ENCODE measurements around the gene BANF2. TPM values are rescaled to one million over a fixed set of nuclear protein-coding genes. Genes with fewer than 3 reads are reported as not detected.
"Not testable (repeated sequence)": the region's sequence is repeated elsewhere in the genome, so short reads cannot be mapped to it uniquely, and the experiment has no call there.

Gene BANF2
- total RNA-seq, 4 donors from 2014 or later, result not detected

DNA sequence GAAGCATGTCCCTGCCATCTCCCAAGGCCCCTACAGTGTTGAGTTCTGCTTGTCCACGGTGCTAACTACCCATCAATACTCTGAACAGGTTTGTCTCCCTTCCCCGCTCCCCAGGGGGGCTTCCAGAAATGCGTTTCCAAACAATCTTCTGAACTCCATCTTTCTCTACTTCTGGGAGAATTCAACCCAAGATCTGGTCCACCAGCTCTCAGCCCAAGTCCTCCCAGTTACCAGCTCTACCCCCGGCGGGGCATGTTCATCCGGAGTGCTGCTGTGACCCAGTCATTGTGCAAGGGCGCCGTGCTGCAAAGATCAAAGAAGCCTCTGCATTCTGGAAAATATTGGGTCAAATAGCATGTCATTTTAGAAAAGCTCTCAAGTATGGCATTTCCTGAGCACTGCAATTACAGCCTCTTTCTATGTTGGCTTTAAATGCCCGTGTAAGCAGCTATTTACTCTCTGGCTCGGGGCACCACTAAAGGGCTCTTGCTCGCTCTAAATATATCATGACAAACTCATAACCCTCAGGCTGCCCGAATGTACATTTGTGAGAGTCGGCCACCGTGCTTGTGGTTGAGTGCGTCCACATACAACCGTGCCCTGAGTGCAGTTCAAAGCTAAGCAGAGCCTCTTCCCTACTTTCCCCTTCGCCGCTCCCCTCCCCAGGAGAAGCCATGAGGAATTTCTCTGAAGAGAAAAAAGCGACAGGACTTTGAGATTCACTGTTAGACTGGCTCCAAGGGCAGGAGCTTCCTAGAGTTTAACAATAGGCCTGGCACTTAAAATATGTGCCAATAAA, 71.6 kb downstream of the BANF2 start:
- Histone ChIP-seq H3K9me3 (no peaks in the 10 kb centered on the region), H3K27me3 (no peaks in the 10 kb centered on the region), H3K36me3 (no peaks in the 10 kb centered on the region), H3K27ac (replicated peaks in 1 of 4) (no peak overlapping the region), H3K4me3 (no peak overlapping the region), H3K4me1 (no peaks in the 10 kb centered on the region)
- WGBS, result 77% methylated on average over 19 of the region's 19 CpGs
- no peak for TF ChIP-seq POLR2AphosphoS5 (IDR thresholded peaks at IDR 0.05)
- intact Hi-C loops (cut with DNase I), result no loop called here
- no peak for DNase-seq (ENCODE audit: extremely low spot score)

DNA sequence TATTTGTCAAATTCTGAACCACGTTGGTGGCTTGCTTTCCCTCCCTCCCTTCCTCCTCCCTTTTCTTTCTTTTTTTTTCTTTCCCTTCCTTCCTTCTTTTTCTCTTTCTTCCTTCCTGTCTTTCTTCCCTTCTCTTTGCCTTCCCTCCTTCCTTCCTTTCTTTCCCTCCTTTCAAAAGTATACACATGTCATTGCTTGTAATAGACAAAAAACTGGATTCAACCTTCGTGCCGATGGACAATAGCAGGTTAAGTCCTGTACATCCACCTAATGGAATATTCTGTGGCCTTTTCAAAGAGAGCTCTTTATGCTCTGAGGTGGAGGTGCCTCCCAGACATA, 72.2 kb downstream of the BANF2 start:
- 66% methylated on average over 3 of the region's 3 CpGs for WGBS
- Histone ChIP-seq H3K27ac (replicated peaks in 1 of 4) (no peak overlapping the region), H3K4me3 (no peak overlapping the region), H3K36me3 (no peaks in the 10 kb centered on the region), H3K4me1 (no peaks in the 10 kb centered on the region), H3K27me3 (no peaks in the 10 kb centered on the region), H3K9me3 (no peaks in the 10 kb centered on the region)
- intact Hi-C loops (cut with DNase I), result no loop called here
- no peak for DNase-seq (ENCODE audit: extremely low spot score)
- no peak for TF ChIP-seq POLR2A (IDR thresholded peaks at IDR 0.05; ENCODE audit: low read depth)
- TF ChIP-seq, protein P1, sequence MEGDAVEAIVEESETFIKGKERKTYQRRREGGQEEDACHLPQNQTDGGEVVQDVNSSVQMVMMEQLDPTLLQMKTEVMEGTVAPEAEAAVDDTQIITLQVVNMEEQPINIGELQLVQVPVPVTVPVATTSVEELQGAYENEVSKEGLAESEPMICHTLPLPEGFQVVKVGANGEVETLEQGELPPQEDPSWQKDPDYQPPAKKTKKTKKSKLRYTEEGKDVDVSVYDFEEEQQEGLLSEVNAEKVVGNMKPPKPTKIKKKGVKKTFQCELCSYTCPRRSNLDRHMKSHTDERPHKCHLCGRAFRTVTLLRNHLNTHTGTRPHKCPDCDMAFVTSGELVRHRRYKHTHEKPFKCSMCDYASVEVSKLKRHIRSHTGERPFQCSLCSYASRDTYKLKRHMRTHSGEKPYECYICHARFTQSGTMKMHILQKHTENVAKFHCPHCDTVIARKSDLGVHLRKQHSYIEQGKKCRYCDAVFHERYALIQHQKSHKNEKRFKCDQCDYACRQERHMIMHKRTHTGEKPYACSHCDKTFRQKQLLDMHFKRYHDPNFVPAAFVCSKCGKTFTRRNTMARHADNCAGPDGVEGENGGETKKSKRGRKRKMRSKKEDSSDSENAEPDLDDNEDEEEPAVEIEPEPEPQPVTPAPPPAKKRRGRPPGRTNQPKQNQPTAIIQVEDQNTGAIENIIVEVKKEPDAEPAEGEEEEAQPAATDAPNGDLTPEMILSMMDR (IDR thresholded peaks at IDR 0.05), result no peak
- TF ChIP-seq EP300 (IDR thresholded peaks at IDR 0.05), result no peak
- no peak for TF ChIP-seq POLR2AphosphoS5 (IDR thresholded peaks at IDR 0.05)

DNA sequence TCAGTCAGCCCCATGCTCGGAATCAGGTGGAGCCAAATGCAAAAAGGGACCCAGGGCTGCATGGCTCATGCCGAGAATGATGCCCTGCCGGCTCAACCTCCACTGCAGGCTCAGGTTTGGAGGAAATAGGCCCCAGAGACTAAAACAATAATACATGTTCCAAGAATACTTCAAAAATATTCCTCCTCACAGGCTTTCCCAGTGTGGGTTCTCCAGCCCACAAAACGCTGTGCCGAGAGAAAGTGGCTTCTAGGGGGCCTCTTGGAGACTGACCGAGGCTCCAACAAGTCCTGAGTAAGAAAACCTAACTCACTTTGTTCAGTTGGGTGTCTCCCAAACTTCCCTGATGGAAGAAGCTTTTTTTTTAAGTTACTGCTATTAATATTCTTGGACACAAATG, 73.9 kb downstream of the BANF2 start:
- H3K4me1 ChIP-seq, result no peaks in the 10 kb centered on the region
- H3K36me3 ChIP-seq, result no peaks in the 10 kb centered on the region
- WGBS, result 95% methylated on average over 6 of the region's 6 CpGs
- no peak for DNase-seq (ENCODE audit: extremely low spot score)
- intact Hi-C loops (cut with DNase I), result no loop called here
- no peak overlapping the region for H3K27ac ChIP-seq (replicated peaks in 1 of 4)
- TF ChIP-seq, protein P1 (IDR thresholded peaks at IDR 0.05), result no peak
- TF ChIP-seq POLR2AphosphoS5 (IDR thresholded peaks at IDR 0.05) (no peak), EP300 (IDR thresholded peaks at IDR 0.05) (no peak), POLR2A (IDR thresholded peaks at IDR 0.05; ENCODE audit: low read depth) (no peak)
- no peak overlapping the region for H3K4me3 ChIP-seq
- H3K9me3 ChIP-seq, result no peaks in the 10 kb centered on the region
- no peaks in the 10 kb centered on the region for H3K27me3 ChIP-seq

DNA sequence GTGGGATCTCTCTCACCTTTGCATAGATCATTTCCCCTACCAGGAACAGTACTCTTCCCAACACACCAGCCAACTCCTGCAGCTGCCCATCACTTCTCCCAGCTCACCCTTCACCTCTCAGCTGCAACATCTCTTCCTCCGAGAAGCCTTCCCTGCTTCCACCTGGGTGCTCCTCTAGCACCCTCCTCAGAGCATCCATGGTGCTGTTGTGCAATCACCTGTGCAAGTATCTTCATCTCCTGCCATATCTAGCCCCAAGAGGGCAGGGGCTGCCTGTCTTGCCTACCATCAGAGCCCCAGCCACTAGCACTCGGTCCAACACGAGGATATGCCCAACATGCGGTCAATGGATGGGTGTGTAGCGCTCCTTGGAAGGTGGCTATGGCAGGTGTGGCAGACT, 75.8 kb downstream of the BANF2 start:
- 98% methylated on average over 5 of the region's 5 CpGs for WGBS
- H3K36me3 ChIP-seq, result no peaks in the 10 kb centered on the region
- H3K9me3 ChIP-seq, result no peaks in the 10 kb centered on the region
- DNase-seq (ENCODE audit: extremely low spot score), result no peak
- intact Hi-C loops (cut with DNase I), result no loop called here
- no peaks in the 10 kb centered on the region for H3K27me3 ChIP-seq
- no peaks in the 10 kb centered on the region for H3K4me1 ChIP-seq
- TF ChIP-seq EP300 (IDR thresholded peaks at IDR 0.05) (no peak), POLR2A (IDR thresholded peaks at IDR 0.05; ENCODE audit: low read depth) (no peak), POLR2AphosphoS5 (IDR thresholded peaks at IDR 0.05) (no peak)
- TF ChIP-seq, protein P1 (IDR thresholded peaks at IDR 0.05), result no peak
- no peak overlapping the region for H3K4me3 ChIP-seq
- no peak overlapping the region for H3K27ac ChIP-seq (replicated peaks in 1 of 4)

DNA sequence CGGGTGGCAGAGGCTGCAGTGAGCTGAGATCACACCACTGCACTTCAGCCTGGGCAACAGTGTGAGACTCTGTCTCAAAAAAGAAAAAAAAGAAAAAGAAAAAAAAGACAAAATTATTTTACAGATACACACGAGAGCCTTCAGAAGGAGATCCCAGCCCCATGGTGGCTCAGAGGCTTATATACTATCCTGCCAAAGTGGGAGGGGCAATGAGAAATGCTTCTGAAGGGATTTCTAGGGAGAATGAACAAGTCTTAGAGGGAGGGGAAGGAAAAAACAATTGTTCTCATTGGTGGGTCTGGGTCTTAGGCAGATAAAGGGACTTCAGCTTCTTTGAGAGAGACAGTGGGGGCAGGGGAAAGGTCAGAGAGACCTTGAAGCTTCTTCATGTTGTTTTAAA, 76.8 kb downstream of the BANF2 start:
- Histone ChIP-seq H3K4me1 (no peaks in the 10 kb centered on the region), H3K4me3 (no peak overlapping the region), H3K27ac (replicated peaks in 1 of 4) (no peak overlapping the region), H3K36me3 (no peaks in the 10 kb centered on the region), H3K9me3 (no peaks in the 10 kb centered on the region), H3K27me3 (no peaks in the 10 kb centered on the region)
- TF ChIP-seq POLR2A (IDR thresholded peaks at IDR 0.05; ENCODE audit: low read depth) (no peak), EP300 (IDR thresholded peaks at IDR 0.05) (no peak), POLR2AphosphoS5 (IDR thresholded peaks at IDR 0.05) (no peak)
- TF ChIP-seq, protein P1 (IDR thresholded peaks at IDR 0.05), result no peak
- WGBS, result 74% methylated on average over 2 of the region's 2 CpGs
- no peak for DNase-seq (ENCODE audit: extremely low spot score)
- intact Hi-C loops (cut with DNase I), result no loop called here

DNA sequence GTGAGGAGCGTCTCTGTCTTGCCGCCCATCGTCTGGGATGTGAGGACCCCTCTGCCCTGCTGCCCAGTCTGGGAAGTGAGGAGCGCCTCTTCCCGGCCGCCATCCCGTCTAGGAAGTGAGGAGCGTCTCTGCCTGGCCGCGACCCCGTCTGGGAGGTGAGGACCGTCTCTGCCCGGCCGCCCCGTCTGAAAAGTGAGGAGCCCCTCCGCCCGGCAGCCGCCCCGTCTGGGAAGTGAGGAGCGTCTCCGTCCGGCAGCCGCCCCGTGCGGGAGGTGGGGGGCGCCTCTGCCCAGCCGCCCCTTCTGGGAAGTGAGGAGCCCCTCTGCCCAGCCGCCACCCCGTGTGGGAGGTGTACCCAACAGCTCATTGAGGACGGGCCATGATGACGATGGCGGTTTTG, 79.2 kb downstream of the BANF2 start:
- H3K36me3 ChIP-seq; H3K4me3 ChIP-seq; H3K4me1 ChIP-seq; intact Hi-C loops (cut with DNase I); H3K27ac ChIP-seq (replicated peaks in 1 of 4); H3K9me3 ChIP-seq; DNase-seq (ENCODE audit: extremely low spot score); H3K27me3 ChIP-seq: not testable (repeated sequence)
- 87% methylated on average over 22 of the region's 32 CpGs for WGBS
